Measurements from ENCODE around the gene GOLGA2. TPM values are rescaled to one million over a fixed set of nuclear protein-coding genes. Genes with fewer than 3 reads are reported as not detected.

GOLGA2 gene
- total and polyA plus RNA-seq, 2 donors (not counting 1 experiment from before 2014, with no cell fraction given): 23.2 to 87.3 TPM

GRCh38 chr9:128218518-128219389 lies 57.1 kb downstream of the GOLGA2 start:
- Histone ChIP-seq H3K27me3 (replicated peaks in 1 of 4; ENCODE audit: control extremely low read depth in 1 of 4, control insufficient read depth in 3 of 4, insufficient read depth in 4 of 4, low read length in 3 of 4) (peaks cover 0 to 5% (median 0%) of the 10 kb centered on the region in 4 experiments), H4K20me1 (ENCODE audit: control insufficient read depth, insufficient read depth, low read length, poor library complexity, severe bottlenecking) (no peaks in the 10 kb centered on the region), H3K4me3 (ENCODE audit: control extremely low read depth in 1 of 5, extremely low read depth in 1 of 5, insufficient read depth in 1 of 5, low read depth in 2 of 5, low read length in 4 of 5) (peak overlapping the region; percentile 9 to 67 (median 54)), H3K36me3 (replicated peaks in 1 of 2; ENCODE audit: control extremely low read depth in 1 of 2, control insufficient read depth in 1 of 2, extremely low read depth in 1 of 2, insufficient read depth in 2 of 2, low read length in 1 of 2) (no peaks in the 10 kb centered on the region), H3K4me2 (replicated peaks; ENCODE audit: low read depth, low read length, poor library complexity, severe bottlenecking) (peak overlapping the region; percentile 90), H3K27ac (ENCODE audit: low read length in 2 of 2) (no peak overlapping the region), H3K9ac (ENCODE audit: low read length) (peak overlapping the region; percentile 65), H2AFZ (ENCODE audit: insufficient read depth, low read depth, low read length, poor library complexity, severe bottlenecking) (peak overlapping the region; percentile 72), H3K4me1 (ENCODE audit: control insufficient read depth in 2 of 2, insufficient read depth in 2 of 2, low read length in 2 of 2) (peaks cover 9 to 16% of the 10 kb centered on the region in 2 donors), H3K79me2 (ENCODE audit: control insufficient read depth, insufficient read depth, low read length) (no peaks in the 10 kb centered on the region), H3K9me3 (ENCODE audit: control extremely low read depth in 1 of 3, control insufficient read depth in 2 of 3, insufficient read depth in 1 of 3, low read length in 2 of 3) (peaks cover 0 to 8% (median 0%) of the 10 kb centered on the region in 3 donors)
- Mint-ChIP-seq H3K4me1 (peaks cover 11% of the 10 kb centered on the region), H3K27me3 (peaks cover 4% of the 10 kb centered on the region), H3K27ac (peak overlapping the region; percentile 12), H3K4me3 (peak overlapping the region; percentile 85), H3K9me3 (ENCODE audit: insufficient read depth) (no peaks in the 10 kb centered on the region)
- DNase-seq (peak; percentile 94), ATAC-seq (ENCODE audit: low read depth) (peak; percentile 95)
- POLR2A ChIA-PET: interaction anchor here (0.6 kb wide), 1 partner anchor 15 kb away, joined by 3 read pairs; no protein-coding TSS in a partner anchor
- TF ChIP-seq EZH2 (IDR thresholded peaks at IDR 0.05; ENCODE audit: borderline replicate concordance, insufficient read depth, low read depth, low read length, poor library complexity, severe bottlenecking): no peak
- TF ChIP-seq, protein P1, sequence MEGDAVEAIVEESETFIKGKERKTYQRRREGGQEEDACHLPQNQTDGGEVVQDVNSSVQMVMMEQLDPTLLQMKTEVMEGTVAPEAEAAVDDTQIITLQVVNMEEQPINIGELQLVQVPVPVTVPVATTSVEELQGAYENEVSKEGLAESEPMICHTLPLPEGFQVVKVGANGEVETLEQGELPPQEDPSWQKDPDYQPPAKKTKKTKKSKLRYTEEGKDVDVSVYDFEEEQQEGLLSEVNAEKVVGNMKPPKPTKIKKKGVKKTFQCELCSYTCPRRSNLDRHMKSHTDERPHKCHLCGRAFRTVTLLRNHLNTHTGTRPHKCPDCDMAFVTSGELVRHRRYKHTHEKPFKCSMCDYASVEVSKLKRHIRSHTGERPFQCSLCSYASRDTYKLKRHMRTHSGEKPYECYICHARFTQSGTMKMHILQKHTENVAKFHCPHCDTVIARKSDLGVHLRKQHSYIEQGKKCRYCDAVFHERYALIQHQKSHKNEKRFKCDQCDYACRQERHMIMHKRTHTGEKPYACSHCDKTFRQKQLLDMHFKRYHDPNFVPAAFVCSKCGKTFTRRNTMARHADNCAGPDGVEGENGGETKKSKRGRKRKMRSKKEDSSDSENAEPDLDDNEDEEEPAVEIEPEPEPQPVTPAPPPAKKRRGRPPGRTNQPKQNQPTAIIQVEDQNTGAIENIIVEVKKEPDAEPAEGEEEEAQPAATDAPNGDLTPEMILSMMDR (IDR thresholded peaks at IDR 0.05): no peak
- CTCF ChIA-PET: interaction anchor here (0.5 to 1.0 kb wide), 3 partner anchors 15 to 199 kb away, joined by 3 to 4 read pairs (median 3); no protein-coding TSS in a partner anchor
- intact Hi-C loops (cut with micrococcal nuclease): loop anchor here (1.0 kb wide), 2 partner anchors 15 to 32 kb away; partner anchors contain the start of gene DNM1
- WGBS (ENCODE audit: insufficient coverage): 23% methylated on average over 47 of the region's 47 CpGs
